ENCODE results near the gene PSMD6. TPM values are rescaled to one million over a fixed set of nuclear protein-coding genes. Genes with fewer than 3 reads are reported as not detected.

PSMD6 gene
- total RNA-seq, 4 donors from 2014 or later: 18.3 to 66.6 (median 47.8) TPM

DNA sequence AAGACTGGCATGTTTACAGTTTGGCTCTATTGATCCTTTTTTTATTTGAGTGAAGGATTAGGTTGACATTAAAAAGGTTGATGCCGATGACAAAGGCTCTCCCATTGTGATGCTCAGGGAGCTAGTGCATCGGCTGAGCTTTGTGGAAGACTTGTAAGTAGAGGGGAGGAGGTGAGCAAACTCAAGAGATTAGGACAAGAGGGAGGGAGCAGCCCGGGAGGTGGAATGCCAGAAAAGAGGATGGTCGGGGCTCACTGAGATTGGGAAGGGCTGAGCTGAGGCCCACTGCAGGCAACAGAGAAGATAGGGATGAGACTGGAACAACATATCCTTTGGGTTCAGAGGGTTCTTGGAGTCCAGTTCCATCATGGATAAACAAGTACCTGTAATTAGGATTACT lies 26.5 kb upstream of the PSMD6 start:
- in situ Hi-C loops (cut with MboI; ENCODE audit: low pct_ligation_motif_present in 1 of 4, low pct_unique_long_range_greater_than_20kb in 1 of 4, low sequenced_read_pairs in 3 of 4): loop anchor here in 1 of 4 donors (25.0 kb wide), 1 partner anchor 212 kb away; no protein-coding TSS in a partner anchor
- Histone ChIP-seq H3K36me3 (no peaks in the 10 kb centered on the region), H3K27ac (no peak overlapping the region), H3K9me3 (no peaks in the 10 kb centered on the region), H3K4me1 (peaks cover 0 to 3% (median 0%) of the 10 kb centered on the region in 4 donors), H3K27me3 (no peaks in the 10 kb centered on the region), H3K4me3 (no peak overlapping the region)
- WGBS, 2 donors (ENCODE audit: low coverage in 1 of 2): 73 to 88% methylated on average over 4 of the region's 4 CpGs
- no peak for DNase-seq
- TF ChIP-seq POLR2A (IDR thresholded peaks at IDR 0.05) (no peak), POLR2AphosphoS5 (IDR thresholded peaks at IDR 0.05) (no peak), EP300 (IDR thresholded peaks at IDR 0.05; ENCODE audit: low read depth) (no peak)
- TF ChIP-seq, protein P1, sequence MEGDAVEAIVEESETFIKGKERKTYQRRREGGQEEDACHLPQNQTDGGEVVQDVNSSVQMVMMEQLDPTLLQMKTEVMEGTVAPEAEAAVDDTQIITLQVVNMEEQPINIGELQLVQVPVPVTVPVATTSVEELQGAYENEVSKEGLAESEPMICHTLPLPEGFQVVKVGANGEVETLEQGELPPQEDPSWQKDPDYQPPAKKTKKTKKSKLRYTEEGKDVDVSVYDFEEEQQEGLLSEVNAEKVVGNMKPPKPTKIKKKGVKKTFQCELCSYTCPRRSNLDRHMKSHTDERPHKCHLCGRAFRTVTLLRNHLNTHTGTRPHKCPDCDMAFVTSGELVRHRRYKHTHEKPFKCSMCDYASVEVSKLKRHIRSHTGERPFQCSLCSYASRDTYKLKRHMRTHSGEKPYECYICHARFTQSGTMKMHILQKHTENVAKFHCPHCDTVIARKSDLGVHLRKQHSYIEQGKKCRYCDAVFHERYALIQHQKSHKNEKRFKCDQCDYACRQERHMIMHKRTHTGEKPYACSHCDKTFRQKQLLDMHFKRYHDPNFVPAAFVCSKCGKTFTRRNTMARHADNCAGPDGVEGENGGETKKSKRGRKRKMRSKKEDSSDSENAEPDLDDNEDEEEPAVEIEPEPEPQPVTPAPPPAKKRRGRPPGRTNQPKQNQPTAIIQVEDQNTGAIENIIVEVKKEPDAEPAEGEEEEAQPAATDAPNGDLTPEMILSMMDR (IDR thresholded peaks at IDR 0.05): no peak
- intact Hi-C loops (cut with DNase I; ENCODE audit: low total_unique reads): no loop called here

DNA sequence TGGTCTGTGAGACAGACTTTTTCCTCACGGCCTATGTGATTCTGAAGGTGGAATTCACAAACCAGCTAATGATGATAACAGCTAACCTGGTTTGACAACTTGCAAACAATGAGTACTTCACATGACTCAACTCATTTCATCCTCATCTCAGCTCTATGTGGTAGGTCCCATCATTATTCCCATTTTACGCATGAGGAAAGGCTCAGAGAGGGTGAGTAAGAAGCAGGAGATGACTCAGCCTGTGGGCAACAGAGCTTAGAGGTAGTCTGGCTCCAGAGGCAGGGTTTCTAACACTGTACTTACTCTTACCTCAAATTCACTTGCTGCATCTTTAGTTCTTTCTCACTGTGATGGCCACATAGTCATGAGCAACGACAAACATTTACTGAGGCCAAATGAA lies 25.8 kb upstream of the PSMD6 start:
- intact Hi-C loops (cut with DNase I; ENCODE audit: low total_unique reads) (no loop called here), in situ Hi-C loops (cut with MboI; ENCODE audit: low pct_ligation_motif_present in 1 of 4, low pct_unique_long_range_greater_than_20kb in 1 of 4, low sequenced_read_pairs in 3 of 4) (loop anchor here in 1 of 4 donors (25.0 kb wide), 1 partner anchor 213 kb away; no protein-coding TSS in a partner anchor)
- no peaks in the 10 kb centered on the region for H3K36me3 ChIP-seq
- no peak for DNase-seq
- H3K27me3 ChIP-seq: no peaks in the 10 kb centered on the region
- 70 to 84% methylated on average over 3 of the region's 3 CpGs for WGBS, 2 donors (ENCODE audit: low coverage in 1 of 2)
- TF ChIP-seq, protein P1 (IDR thresholded peaks at IDR 0.05): no peak
- TF ChIP-seq EP300 (IDR thresholded peaks at IDR 0.05; ENCODE audit: low read depth) (no peak), POLR2A (IDR thresholded peaks at IDR 0.05) (no peak), POLR2AphosphoS5 (IDR thresholded peaks at IDR 0.05) (no peak)
- H3K4me3 ChIP-seq: no peak overlapping the region
- H3K27ac ChIP-seq: no peak overlapping the region
- H3K4me1 ChIP-seq: no peaks in the 10 kb centered on the region
- no peaks in the 10 kb centered on the region for H3K9me3 ChIP-seq

DNA sequence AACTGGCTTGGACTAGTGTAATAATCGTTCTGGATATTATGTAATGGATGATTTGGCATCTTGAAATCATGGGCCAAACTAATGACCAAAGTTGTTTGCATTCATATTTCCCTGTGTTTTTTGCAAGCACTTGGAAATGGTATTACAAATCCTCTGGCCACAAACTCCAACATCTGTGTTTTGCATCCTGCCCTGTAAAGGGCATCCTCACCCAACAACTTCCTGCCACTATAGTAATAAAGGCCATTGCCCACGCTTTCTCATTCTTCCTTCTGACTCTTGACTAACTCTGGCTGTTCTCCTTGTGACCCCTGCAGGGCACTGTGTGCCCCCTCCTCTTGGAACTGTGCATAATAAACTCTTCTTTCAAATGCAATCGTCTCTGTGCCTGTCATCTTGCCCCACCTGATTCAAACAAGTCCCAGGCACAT lies 25.4 kb upstream of the PSMD6 start:
- intact Hi-C loops (cut with DNase I; ENCODE audit: low total_unique reads): no loop called here
- H3K9me3 ChIP-seq: no peaks in the 10 kb centered on the region
- no peak for DNase-seq
- no peaks in the 10 kb centered on the region for H3K27me3 ChIP-seq
- H3K4me3 ChIP-seq: no peak overlapping the region
- 25 to 47% methylated on average over 2 to 3 of the region's 3 CpGs for WGBS, 2 donors (ENCODE audit: low coverage in 1 of 2)
- no peaks in the 10 kb centered on the region for H3K4me1 ChIP-seq
- no peak for TF ChIP-seq POLR2AphosphoS5 (IDR thresholded peaks at IDR 0.05)
- no peak for TF ChIP-seq EP300 (IDR thresholded peaks at IDR 0.05; ENCODE audit: low read depth)
- TF ChIP-seq, protein P1 (IDR thresholded peaks at IDR 0.05): no peak
- TF ChIP-seq POLR2A (IDR thresholded peaks at IDR 0.05): no peak
- H3K36me3 ChIP-seq: no peaks in the 10 kb centered on the region
- no peak overlapping the region for H3K27ac ChIP-seq
- in situ Hi-C loops (cut with MboI; ENCODE audit: low pct_ligation_motif_present in 1 of 4, low pct_unique_long_range_greater_than_20kb in 1 of 4, low sequenced_read_pairs in 3 of 4): loop anchor here in 1 of 4 donors (25.0 kb wide), 1 partner anchor 214 kb away; no protein-coding TSS in a partner anchor

DNA sequence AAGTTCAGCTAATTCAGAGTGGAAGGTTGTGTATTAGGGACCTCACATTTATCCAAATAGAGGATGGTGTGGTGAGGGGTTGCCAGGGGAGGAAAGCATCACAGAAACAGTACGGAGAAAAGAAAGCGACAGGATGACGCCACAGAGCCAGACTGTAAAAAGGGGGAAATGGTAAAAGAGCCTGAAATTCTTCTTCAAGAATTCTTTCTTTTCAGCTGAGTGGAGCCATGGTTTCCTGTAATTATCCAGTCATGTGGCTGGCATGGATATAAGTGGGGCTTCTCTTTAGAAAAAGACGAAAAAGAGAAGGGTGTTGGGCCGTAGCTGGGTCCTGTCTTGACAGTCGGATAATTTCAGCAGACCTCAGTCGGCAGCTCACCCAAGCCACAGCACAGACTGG lies 24.5 kb upstream of the PSMD6 start:
- in situ Hi-C loops (cut with MboI; ENCODE audit: low pct_ligation_motif_present in 1 of 4, low pct_unique_long_range_greater_than_20kb in 1 of 4, low sequenced_read_pairs in 3 of 4) (loop anchor here in 1 of 4 donors (25.0 kb wide), 1 partner anchor 215 kb away; no protein-coding TSS in a partner anchor), intact Hi-C loops (cut with DNase I; ENCODE audit: low total_unique reads) (no loop called here)
- H3K4me1 ChIP-seq: no peaks in the 10 kb centered on the region
- H3K36me3 ChIP-seq: no peaks in the 10 kb centered on the region
- no peak for DNase-seq
- no peak overlapping the region for H3K27ac ChIP-seq
- WGBS, 2 donors (ENCODE audit: low coverage in 1 of 2): 81 to 83% methylated on average over 6 to 7 of the region's 7 CpGs
- no peaks in the 10 kb centered on the region for H3K27me3 ChIP-seq
- H3K4me3 ChIP-seq: no peak overlapping the region
- TF ChIP-seq POLR2A (IDR thresholded peaks at IDR 0.05) (no peak), POLR2AphosphoS5 (IDR thresholded peaks at IDR 0.05) (no peak)
- no peaks in the 10 kb centered on the region for H3K9me3 ChIP-seq
